Astrocyte of the cerebellum (primary cell): ENCODE data around the gene EGFR.

Experiments
- DNase-seq: peaks from one replicate; pipeline ENCODE4 v3.0.0-alpha.2; 2011; ENCODE audit warnings: low read depth
- H3K4me3 ChIP-seq: 2 replicates; pipeline ENCODE4 v1.5.1; 2011; ENCODE audit warnings: mild to moderate bottlenecking, low read depth, low read length, moderate library complexity
- in situ Hi-C: cut with HindIII; loops from 2 replicates; pipeline ENCODE4 v1.10.0; 2017; ENCODE audit warnings: low sequenced_read_pairs
- TF ChIP-seq, protein P1 (sequence below): IDR thresholded peaks from 2 replicates; pipeline ENCODE4 v1.5.1; 2012; ENCODE audit warnings: low read length, low read depth, moderate library complexity, mild to moderate bottlenecking; ENCODE audit errors: missing control alignments

The EGFR gene

DNA sequence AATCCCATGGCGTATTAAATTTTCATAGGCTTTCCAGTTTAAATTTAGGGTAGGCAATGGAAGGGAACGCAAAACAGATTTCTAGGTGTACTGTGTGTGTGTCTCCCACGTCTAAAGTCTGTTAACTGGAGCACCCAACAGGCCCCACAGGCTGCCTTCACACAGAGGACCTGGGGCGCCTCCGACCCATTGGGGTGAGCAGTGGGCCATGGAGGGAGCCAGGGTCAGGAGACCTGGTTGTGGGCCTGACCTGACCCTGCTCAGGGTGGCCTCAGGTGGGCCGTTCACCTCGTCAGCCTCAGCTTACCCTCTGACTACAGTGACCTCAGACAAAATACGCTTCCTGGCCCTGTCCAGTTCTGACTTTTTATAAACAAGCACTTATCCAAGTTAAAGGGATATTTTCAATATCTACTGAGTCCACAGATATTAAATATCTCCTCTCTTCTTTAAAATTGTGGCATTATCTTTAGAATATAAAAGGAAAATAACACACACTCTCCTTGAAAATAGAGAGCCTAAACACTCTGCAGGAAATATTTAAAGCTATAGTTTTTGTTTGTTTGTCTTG lies 159.6 kb downstream of the EGFR start:
- H3K4me3 ChIP-seq: no peak overlapping the region
- DNase-seq: no peak
- in situ Hi-C loops: no loop called here
- TF ChIP-seq, protein P1, sequence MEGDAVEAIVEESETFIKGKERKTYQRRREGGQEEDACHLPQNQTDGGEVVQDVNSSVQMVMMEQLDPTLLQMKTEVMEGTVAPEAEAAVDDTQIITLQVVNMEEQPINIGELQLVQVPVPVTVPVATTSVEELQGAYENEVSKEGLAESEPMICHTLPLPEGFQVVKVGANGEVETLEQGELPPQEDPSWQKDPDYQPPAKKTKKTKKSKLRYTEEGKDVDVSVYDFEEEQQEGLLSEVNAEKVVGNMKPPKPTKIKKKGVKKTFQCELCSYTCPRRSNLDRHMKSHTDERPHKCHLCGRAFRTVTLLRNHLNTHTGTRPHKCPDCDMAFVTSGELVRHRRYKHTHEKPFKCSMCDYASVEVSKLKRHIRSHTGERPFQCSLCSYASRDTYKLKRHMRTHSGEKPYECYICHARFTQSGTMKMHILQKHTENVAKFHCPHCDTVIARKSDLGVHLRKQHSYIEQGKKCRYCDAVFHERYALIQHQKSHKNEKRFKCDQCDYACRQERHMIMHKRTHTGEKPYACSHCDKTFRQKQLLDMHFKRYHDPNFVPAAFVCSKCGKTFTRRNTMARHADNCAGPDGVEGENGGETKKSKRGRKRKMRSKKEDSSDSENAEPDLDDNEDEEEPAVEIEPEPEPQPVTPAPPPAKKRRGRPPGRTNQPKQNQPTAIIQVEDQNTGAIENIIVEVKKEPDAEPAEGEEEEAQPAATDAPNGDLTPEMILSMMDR: no peak

DNA sequence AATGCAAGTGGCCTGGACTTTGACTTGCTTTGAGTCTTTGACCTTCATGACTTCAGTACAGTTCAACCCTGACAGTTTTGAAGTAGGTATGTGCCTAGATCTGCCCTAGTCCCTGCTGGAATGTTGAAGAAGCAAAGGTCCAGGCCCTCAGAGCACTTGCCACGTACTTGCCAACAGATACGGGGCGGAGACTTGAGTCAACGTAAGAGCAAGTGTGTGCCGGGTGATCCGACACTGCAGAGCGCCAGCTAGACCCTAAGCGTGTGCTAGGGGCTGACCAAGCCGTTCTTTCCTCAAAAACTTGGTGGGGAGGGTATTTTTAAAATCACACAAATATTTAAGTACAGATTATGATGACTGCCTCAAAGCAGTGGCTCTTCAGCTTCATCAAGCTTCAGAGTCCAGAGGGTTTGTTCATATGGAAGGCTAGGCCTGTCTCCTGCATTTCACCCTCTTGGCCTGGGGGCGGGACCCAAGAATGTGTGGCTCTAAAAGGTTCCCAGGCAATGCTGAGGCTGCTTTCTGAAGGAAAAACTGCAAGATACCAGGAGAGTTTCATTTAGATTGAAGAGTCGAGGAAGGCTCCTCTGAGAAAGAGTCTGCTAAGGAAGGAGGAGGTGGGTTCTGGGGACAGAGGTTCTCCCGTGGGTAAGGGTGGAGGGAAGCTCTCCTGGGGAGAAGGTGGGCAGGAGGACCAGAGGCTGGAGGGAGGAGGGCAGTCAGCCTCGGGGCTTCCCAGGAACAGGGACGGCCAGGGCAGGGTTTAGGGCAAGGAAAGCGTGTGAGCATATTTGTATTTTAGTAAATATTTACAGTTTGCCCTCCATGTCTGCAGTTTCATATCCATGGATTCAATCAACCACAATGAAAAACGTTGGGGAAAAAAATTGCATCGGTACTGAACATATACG lies 160.3 kb downstream of the EGFR start:
- no peak for DNase-seq
- no peak overlapping the region for H3K4me3 ChIP-seq
- TF ChIP-seq, protein P1: no peak
- in situ Hi-C loops: no loop called here

DNA sequence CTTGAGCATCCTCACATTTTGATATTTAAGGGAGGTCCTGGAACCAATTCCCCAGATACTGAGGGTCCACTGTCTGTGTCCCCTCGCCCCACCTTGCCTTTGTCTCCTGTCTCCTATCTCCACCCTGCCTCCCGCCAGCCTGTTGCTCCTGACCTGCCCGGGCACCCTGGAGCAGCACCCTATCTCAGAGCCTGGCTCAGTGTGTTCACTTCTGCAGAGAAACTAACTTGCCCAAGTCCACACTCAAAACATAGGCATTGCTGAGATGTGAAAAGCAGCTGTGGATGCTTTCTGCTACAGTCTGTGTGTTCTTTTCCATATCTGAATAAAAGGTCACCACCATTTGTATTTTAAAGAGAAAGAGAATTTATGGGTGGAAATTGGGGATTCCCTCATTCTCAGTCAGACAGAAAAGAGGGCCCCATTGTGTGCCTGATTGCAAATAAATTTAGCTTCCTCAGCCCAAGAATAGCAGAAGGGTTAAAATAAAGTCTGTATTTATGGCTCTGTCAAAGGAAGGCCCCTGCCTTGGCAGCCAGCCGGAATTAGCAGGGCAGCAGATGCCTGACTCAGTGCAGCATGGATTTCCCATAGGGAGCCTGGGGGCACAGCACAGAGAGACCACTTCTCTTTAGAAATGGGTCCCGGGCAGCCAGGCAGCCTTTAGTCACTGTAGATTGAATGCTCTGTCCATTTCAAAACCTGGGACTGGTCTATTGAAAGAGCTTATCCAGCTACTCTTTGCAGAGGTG lies 161.3 kb downstream of the EGFR start:
- no peak for DNase-seq
- H3K4me3 ChIP-seq: no peak overlapping the region
- in situ Hi-C loops: no loop called here
- TF ChIP-seq, protein P1: no peak

DNA sequence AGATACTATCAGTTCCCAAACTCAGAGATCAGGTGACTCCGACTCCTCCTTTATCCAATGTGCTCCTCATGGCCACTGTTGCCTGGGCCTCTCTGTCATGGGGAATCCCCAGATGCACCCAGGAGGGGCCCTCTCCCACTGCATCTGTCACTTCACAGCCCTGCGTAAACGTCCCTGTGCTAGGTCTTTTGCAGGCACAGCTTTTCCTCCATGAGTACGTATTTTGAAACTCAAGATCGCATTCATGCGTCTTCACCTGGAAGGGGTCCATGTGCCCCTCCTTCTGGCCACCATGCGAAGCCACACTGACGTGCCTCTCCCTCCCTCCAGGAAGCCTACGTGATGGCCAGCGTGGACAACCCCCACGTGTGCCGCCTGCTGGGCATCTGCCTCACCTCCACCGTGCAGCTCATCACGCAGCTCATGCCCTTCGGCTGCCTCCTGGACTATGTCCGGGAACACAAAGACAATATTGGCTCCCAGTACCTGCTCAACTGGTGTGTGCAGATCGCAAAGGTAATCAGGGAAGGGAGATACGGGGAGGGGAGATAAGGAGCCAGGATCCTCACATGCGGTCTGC lies 162.2 kb downstream of the EGFR start:
- TF ChIP-seq, protein P1: no peak
- H3K4me3 ChIP-seq: no peak overlapping the region
- DNase-seq: no peak
- in situ Hi-C loops: no loop called here

DNA sequence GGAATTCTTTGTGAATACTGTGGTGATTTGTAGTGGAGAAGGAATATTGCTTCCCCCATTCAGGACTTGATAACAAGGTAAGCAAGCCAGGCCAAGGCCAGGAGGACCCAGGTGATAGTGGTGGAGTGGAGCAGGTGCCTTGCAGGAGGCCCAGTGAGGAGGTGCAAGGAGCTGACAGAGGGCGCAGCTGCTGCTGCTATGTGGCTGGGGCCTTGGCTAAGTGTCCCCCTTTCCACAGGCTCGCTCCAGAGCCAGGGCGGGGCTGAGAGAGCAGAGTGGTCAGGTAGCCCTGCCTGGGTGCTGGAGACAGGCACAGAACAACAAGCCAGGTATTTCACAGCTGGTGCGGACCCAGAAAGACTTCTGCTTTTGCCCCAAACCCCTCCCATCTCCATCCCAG lies 162.9 kb downstream of the EGFR start:
- in situ Hi-C loops: no loop called here
- DNase-seq: no peak
- H3K4me3 ChIP-seq: no peak overlapping the region
- TF ChIP-seq, protein P1: no peak

DNA sequence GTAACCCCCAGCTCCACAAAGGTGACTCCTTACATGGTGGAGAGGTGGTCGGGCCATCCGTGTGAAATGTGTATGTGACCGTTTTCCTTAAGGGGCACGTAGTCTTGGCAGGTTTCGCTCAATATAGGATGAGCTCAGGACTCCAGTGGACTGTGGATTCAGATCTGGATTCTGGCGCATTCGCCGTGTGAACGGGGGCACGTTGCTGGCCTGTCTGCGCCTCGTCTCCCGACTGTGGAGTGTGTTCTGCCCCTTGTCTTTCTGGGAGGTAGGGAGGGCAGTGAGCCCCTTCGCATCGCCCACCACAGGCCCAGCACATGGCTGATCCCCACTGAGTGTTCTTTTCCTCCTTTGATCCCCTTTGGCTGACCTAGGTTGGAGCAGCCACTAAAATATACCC lies 165.1 kb downstream of the EGFR start:
- TF ChIP-seq, protein P1: no peak
- in situ Hi-C loops: no loop called here
- no peak for DNase-seq
- no peak overlapping the region for H3K4me3 ChIP-seq
